ENCODE data around the gene LMF1. TPM values are rescaled to one million over a fixed set of nuclear protein-coding genes. Genes with fewer than 3 reads are reported as not detected.
"Not testable (repeated sequence)": the region's sequence is repeated elsewhere in the genome, so short reads cannot be mapped to it uniquely, and the experiment has no call there.

LMF1 gene
- total RNA-seq, 1 donor from 2014 or later: 2.1 TPM

DNA sequence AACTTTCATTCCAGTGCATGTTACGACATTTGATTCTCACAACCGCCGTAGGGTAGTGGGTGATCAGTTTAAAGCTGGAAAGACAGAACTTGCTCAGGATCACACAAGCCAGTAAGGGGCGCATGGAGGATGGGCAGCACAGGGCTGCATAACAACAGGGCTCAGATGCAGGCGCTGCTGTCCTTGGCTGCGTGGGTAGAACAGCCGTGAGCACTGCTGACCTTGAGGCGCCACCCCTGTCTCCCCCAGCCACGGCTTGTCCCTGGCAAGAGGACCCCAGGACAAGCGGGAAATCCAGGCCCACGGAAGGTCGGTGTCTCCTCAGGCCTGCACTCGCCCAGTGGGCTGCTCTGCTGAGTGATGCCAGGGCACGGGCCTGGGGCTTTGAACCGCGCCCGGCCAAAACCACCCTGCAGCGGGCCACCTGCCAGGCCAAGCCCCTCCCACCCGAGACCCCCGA lies 84.7 kb downstream of the LMF1 start:
- DNase-seq (ENCODE audit: low read depth): no peak
- H3K4me3 ChIP-seq (ENCODE audit: low read depth, low read length): no peak overlapping the region
- no peaks in the 10 kb centered on the region for H3K27me3 ChIP-seq (ENCODE audit: control insufficient read depth, insufficient read depth, low read length)
- no peak for FAIRE-seq
- no peaks in the 10 kb centered on the region for H3K36me3 ChIP-seq (ENCODE audit: control insufficient read depth, insufficient read depth, low read length)
- TF ChIP-seq, protein P1, sequence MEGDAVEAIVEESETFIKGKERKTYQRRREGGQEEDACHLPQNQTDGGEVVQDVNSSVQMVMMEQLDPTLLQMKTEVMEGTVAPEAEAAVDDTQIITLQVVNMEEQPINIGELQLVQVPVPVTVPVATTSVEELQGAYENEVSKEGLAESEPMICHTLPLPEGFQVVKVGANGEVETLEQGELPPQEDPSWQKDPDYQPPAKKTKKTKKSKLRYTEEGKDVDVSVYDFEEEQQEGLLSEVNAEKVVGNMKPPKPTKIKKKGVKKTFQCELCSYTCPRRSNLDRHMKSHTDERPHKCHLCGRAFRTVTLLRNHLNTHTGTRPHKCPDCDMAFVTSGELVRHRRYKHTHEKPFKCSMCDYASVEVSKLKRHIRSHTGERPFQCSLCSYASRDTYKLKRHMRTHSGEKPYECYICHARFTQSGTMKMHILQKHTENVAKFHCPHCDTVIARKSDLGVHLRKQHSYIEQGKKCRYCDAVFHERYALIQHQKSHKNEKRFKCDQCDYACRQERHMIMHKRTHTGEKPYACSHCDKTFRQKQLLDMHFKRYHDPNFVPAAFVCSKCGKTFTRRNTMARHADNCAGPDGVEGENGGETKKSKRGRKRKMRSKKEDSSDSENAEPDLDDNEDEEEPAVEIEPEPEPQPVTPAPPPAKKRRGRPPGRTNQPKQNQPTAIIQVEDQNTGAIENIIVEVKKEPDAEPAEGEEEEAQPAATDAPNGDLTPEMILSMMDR (IDR thresholded peaks at IDR 0.05; ENCODE audit: insufficient read depth, low read length, severe bottlenecking): no peak

DNA sequence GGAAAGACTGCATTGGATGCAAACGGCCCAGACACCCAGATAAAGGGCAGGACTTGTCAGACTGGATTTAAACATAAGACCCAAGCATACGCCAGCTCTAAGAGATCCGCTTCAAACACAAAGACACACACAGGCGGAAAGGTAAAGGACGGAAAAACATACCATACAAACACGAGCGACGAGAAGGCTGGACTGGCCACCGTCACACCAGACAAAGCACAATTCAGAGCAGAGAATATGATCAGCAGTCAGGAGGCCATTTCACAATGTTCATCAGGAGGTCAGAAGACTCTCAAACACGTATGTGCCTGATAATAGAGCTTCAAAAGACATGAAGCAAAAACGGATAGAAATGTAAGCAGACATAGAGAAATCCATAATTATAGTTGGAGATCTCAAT lies 85.4 kb downstream of the LMF1 start:
- no peaks in the 10 kb centered on the region for H3K27me3 ChIP-seq (ENCODE audit: control insufficient read depth, insufficient read depth, low read length)
- H3K4me3 ChIP-seq (ENCODE audit: low read depth, low read length): no peak overlapping the region
- DNase-seq (ENCODE audit: low read depth) (no peak), FAIRE-seq (no peak)
- no peaks in the 10 kb centered on the region for H3K36me3 ChIP-seq (ENCODE audit: control insufficient read depth, insufficient read depth, low read length)
- TF ChIP-seq, protein P1 (IDR thresholded peaks at IDR 0.05; ENCODE audit: insufficient read depth, low read length, severe bottlenecking): no peak

DNA sequence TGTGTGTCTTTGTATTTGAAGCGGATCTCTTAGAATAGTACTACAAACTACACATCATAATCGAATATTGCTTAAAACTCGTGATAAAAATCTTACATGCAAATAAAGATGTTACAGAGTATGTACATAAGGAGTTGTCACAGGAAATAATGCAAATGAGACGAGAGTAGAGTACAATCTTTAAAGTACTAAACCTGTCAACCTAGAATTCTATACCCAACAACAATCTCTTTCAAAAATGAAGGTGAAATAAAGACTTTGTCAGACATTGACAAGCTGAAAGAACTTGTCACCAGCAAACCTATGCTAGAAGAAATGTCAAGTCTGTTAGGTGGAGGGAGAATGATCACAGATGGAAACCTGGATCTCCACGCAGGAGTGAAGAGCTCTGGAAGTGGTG lies 86.6 kb downstream of the LMF1 start:
- FAIRE-seq (no peak), DNase-seq (ENCODE audit: low read depth) (no peak)
- H3K4me3 ChIP-seq (ENCODE audit: low read depth, low read length): no peak overlapping the region
- no peaks in the 10 kb centered on the region for H3K36me3 ChIP-seq (ENCODE audit: control insufficient read depth, insufficient read depth, low read length)
- no peaks in the 10 kb centered on the region for H3K27me3 ChIP-seq (ENCODE audit: control insufficient read depth, insufficient read depth, low read length)
- TF ChIP-seq, protein P1 (IDR thresholded peaks at IDR 0.05; ENCODE audit: insufficient read depth, low read length, severe bottlenecking): no peak

DNA sequence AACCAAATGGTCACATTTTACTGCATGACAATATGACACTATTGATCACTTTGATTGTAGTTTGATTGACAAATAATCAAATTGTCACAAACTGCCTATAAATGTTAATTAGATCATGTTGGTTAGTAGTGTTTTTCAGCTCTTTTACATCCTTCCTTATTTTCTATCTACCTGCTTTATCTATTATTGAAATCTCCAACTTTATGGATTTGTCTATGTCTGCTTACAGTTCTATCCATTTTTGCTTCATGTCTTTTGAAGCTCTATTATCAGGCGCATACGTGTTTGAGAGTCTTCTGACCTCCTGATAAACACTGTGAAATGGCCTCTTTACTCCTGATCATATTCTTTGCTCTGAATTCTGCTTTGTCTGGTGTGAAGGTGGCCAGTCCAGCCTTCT lies 87.0 kb downstream of the LMF1 start:
- TF ChIP-seq, protein P1 (IDR thresholded peaks at IDR 0.05; ENCODE audit: insufficient read depth, low read length, severe bottlenecking): no peak
- H3K36me3 ChIP-seq (ENCODE audit: control insufficient read depth, insufficient read depth, low read length): no peaks in the 10 kb centered on the region
- no peak for DNase-seq (ENCODE audit: low read depth)
- no peak for FAIRE-seq
- no peaks in the 10 kb centered on the region for H3K27me3 ChIP-seq (ENCODE audit: control insufficient read depth, insufficient read depth, low read length)
- H3K4me3 ChIP-seq (ENCODE audit: low read depth, low read length): no peak overlapping the region

DNA sequence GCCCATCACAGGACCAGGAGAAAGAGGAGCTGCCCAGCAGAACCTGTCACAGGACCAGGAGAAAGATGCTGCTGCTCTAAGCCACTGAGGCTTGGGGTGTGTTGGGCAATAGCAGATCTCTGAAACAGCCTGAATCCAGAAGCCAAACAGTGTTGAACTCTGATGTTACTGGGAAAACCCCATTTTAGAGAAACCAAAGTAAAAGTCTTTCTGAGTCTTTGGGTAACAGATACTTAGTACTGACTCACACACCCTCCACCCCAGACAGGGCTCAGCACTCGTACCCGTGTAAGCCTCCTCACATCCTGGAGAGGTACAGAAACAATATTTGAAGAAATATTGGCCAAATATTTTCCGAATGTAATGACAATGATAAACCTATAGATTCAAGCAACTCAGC lies 87.4 kb downstream of the LMF1 start:
- TF ChIP-seq, protein P1 (IDR thresholded peaks at IDR 0.05; ENCODE audit: insufficient read depth, low read length, severe bottlenecking): no peak
- DNase-seq (ENCODE audit: low read depth): no peak
- Histone ChIP-seq H3K36me3 (ENCODE audit: control insufficient read depth, insufficient read depth, low read length) (no peaks in the 10 kb centered on the region), H3K4me3 (ENCODE audit: low read depth, low read length) (no peak overlapping the region), H3K27me3 (ENCODE audit: control insufficient read depth, insufficient read depth, low read length) (no peaks in the 10 kb centered on the region)
- FAIRE-seq: no peak

DNA sequence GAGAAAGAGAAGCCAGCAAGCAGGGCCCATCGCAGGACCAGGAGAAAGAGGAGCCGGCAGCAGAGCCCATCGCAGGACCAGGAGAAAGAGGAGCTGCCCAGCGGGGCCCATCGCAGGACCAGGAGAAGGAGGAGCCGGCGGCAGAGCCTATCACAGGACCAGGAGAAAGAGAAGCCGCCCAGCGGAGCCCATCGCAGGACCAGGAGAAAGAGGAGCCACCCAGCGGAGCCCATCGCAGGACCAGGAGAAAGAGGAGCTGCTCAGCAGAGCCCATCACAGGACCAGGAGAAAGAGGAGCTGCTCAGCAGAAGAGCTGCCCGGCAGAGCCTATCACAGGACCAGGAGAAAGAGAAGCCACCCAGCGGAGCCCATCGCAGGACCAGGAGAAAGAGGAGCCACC lies 88.1 kb downstream of the LMF1 start:
- not testable (repeated sequence) for H3K4me3 ChIP-seq (ENCODE audit: low read depth, low read length); FAIRE-seq; DNase-seq (ENCODE audit: low read depth); H3K36me3 ChIP-seq (ENCODE audit: control insufficient read depth, insufficient read depth, low read length); H3K27me3 ChIP-seq (ENCODE audit: control insufficient read depth, insufficient read depth, low read length)
